NT2/D1 (cell line): Measurements from ENCODE around the gene ABCD2.

Source experiments
- DNase-seq: peaks from one replicate; pipeline ENCODE4 v3.0.0-alpha.2; 2011; ENCODE audit warnings: low read depth, low spot score
- H3K27me3 ChIP-seq: 2 replicates; pipeline ENCODE4 v1.6.0; 2011; ENCODE audit warnings: mild to moderate bottlenecking; ENCODE audit not compliant: insufficient read length, insufficient read depth
- H3K36me3 ChIP-seq: 2 replicates; pipeline ENCODE4 v1.6.1; 2011; ENCODE audit warnings: mild to moderate bottlenecking, low read length, mixed read lengths; ENCODE audit not compliant: insufficient read depth, insufficient read length
- H3K4me1 ChIP-seq: 2 replicates; pipeline ENCODE4 v1.5.1; 2011; ENCODE audit not compliant: insufficient read depth, insufficient read length
- H3K4me3 ChIP-seq: 2 replicates; pipeline ENCODE4 v1.5.1; 2011; ENCODE audit warnings: low read depth; ENCODE audit not compliant: insufficient read length
- H3K9ac ChIP-seq: 2 replicates; pipeline ENCODE4 v1.6.0; 2011; ENCODE audit warnings: low read depth; ENCODE audit not compliant: insufficient read length
- H3K9me3 ChIP-seq: 2 replicates; pipeline ENCODE4 v1.5.1; 2011; ENCODE audit warnings: mild to moderate bottlenecking, low read length; ENCODE audit not compliant: insufficient read depth
- SUZ12 ChIP-seq: IDR thresholded peaks from 2 replicates; pipeline ENCODE4 v1.6.1; 2011; ENCODE audit not compliant: insufficient read length, insufficient read depth; ENCODE audit errors: extremely low read depth
- YY1 ChIP-seq: IDR thresholded peaks from 2 replicates; pipeline ENCODE4 v1.6.1; 2011; ENCODE audit not compliant: insufficient read length, insufficient read depth
- ZNF274 ChIP-seq: IDR thresholded peaks from 2 replicates; pipeline ENCODE4 v1.6.1; 2011; ENCODE audit warnings: mild to moderate bottlenecking, low read depth, low read length

Gene ABCD2

DNA sequence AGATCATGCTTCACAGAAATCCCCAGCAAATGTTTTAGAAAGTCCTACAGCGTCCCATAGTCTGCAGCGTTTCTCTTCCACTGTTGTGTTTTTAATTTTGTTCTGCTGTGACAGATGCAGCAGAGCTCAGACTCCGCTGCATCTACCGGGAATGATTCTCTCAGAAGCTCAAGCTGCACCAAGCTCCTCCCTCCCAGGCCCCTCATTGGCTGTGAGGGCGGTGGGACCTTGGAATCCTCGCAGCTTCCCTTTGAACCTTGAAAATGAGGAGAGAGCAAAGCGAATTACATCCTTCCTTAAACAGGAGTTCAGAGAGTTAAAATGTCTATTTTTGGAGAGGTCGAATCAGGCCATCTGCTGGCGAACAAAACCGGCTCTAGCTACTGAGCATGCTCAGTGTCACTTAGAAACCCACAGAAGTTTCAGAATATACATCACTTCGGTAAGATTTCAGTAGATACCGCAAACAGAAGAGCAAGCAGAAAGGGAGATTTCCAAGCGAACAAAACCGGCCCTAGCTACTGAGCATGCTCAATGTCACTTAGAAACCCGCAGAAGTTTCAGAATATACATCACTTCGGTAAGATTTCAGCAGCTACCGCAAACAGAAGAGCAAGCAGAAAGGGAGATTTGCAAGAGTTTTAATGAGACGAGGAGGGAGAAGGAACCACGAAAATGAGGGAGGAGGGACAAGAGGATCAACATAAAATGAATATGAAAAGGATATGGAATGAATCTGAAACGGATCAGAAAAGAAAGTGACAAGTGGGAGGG is at the start of gene ABCD2:
ABCD2 (minus strand) TSS at position 144 of the 774 bp plus-strand sequence. CDS start 188 bp downstream, outside the sequence.
- H3K4me3 ChIP-seq: peak within 1 kb of the TSS; percentile 25
- TF ChIP-seq YY1: no peak
- no peak for TF ChIP-seq ZNF274
- no peak for TF ChIP-seq SUZ12
- no peak within 1 kb of the TSS for H3K9ac ChIP-seq
- peaks cover 12% of the 10 kb centered on the region for H3K27me3 ChIP-seq
- DNase-seq: peak; percentile 59
- H3K36me3 ChIP-seq: no peaks in the 10 kb centered on the region
- H3K9me3 ChIP-seq: no peaks in the 10 kb centered on the region
- no peaks in the 10 kb centered on the region for H3K4me1 ChIP-seq

DNA sequence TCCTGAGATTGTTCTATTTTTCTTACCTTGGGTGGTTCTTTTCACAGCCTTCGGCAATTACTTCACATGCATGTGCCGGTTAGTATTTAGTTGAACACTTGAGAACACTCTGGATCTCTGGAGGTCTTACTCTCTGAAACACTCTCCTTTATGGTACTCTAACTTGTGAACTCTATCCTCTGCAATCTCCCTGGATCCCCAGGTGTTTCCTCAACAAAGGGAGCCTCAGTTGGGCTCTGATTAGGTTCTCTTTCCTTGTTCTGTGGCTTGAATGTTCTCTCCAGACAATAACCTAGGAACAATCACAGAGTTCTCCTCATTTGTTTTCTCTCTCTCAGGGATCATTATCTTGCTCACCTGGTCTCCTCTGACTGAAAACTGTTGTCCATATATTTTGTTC is 40.5 kb upstream of the ABCD2 start:
- TF ChIP-seq ZNF274 (no peak), YY1 (no peak), SUZ12 (no peak)
- H3K9ac ChIP-seq: no peak overlapping the region
- no peak for DNase-seq
- H3K9me3 ChIP-seq: peaks cover 6% of the 10 kb centered on the region; the same call in 1 of the 2 replicates
- H3K27me3 ChIP-seq: no peaks in the 10 kb centered on the region
- no peak overlapping the region for H3K4me3 ChIP-seq
- no peaks in the 10 kb centered on the region for H3K4me1 ChIP-seq
- no peaks in the 10 kb centered on the region for H3K36me3 ChIP-seq

DNA sequence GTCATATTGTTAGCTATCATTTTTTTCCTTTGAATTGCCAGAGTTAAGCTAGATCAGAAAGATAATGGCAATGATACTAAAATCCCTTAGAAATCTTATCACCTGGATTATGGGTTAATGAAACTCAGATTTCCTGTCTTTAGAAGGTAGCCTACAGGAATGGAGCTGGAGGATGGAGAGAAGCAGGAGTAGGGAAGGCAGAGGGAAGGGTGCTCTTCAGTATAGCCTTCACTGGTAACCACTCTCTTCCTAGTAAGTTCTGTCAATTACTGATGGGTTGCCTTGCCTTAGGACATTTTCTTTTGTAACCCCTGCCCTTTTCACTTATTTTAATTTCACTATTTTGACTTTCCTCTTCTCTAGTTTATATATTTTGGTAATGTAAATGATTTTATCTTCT is 27.8 kb upstream of the ABCD2 start:
- Histone ChIP-seq H3K4me3 (no peak overlapping the region), H3K9ac (no peak overlapping the region), H3K36me3 (no peaks in the 10 kb centered on the region), H3K4me1 (no peaks in the 10 kb centered on the region), H3K27me3 (no peaks in the 10 kb centered on the region), H3K9me3 (no peaks in the 10 kb centered on the region)
- DNase-seq: no peak
- TF ChIP-seq ZNF274 (no peak), SUZ12 (no peak), YY1 (no peak)

DNA sequence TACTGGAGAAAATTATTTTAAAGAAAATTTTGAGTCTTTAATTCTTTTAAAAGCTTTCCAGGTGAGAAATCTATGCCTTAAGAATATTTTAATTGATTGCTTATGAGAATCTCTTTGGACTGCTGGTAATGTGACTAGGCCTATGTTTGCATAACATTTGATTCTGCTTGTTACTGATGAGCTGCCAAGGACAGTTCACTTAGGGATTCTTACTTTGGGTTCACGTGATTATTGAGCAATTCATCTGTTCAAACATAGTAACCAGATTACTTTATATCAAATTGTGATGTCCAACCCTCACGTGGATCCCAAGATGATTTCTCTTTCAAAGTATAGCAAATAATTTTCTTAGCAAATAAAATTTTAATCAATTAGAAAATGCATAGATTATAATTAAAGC is 27.4 kb upstream of the ABCD2 start:
- no peak overlapping the region for H3K4me3 ChIP-seq
- DNase-seq: no peak
- no peaks in the 10 kb centered on the region for H3K9me3 ChIP-seq
- no peak overlapping the region for H3K9ac ChIP-seq
- no peaks in the 10 kb centered on the region for H3K4me1 ChIP-seq
- no peaks in the 10 kb centered on the region for H3K36me3 ChIP-seq
- no peak for TF ChIP-seq ZNF274
- no peak for TF ChIP-seq YY1
- TF ChIP-seq SUZ12: no peak
- H3K27me3 ChIP-seq: no peaks in the 10 kb centered on the region

DNA sequence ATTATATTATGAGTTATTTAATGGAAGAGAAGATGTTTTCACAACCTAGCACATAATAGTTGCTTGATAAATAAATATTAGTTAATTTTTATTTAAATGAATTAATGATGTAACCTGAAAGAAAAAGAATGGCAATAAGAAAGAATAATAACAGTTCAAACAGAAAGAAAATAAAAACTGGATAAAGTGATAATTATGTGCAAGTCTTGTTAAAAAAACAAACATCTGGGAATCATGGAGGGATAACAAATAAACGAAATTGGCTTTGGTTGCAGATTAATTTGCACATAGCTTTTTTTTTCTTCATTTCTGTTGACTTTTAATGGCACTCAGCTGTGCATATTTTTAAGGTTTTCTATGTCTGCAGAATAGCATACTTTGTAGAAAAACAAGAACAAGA is 23.4 kb upstream of the ABCD2 start:
- H3K4me1 ChIP-seq: no peaks in the 10 kb centered on the region
- no peak overlapping the region for H3K9ac ChIP-seq
- no peak for TF ChIP-seq SUZ12
- no peak for TF ChIP-seq YY1
- TF ChIP-seq ZNF274: no peak
- DNase-seq: no peak
- no peaks in the 10 kb centered on the region for H3K27me3 ChIP-seq
- H3K4me3 ChIP-seq: no peak overlapping the region
- H3K9me3 ChIP-seq: no peaks in the 10 kb centered on the region
- H3K36me3 ChIP-seq: no peaks in the 10 kb centered on the region

DNA sequence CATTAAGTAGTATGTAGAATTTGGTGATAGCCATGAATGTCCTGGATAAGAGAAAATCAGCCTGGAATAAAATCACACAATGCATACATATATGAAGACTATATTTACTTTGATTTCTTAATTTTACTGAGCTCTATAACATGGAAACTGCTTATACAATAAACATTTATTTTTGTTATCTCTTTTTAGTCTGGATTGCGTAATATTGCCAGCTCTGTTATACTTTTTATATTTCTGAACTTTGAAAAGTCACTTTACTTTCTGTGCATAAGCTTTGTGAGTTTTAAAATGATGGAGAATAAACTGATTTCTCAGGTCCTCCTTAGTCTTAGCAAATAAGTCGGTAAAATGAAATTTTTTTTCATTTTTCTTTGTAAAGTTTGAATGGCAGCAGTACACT is 19.2 kb upstream of the ABCD2 start:
- H3K4me3 ChIP-seq: no peak overlapping the region
- no peak for DNase-seq
- no peaks in the 10 kb centered on the region for H3K9me3 ChIP-seq
- H3K27me3 ChIP-seq: no peaks in the 10 kb centered on the region
- no peaks in the 10 kb centered on the region for H3K4me1 ChIP-seq
- no peaks in the 10 kb centered on the region for H3K36me3 ChIP-seq
- no peak overlapping the region for H3K9ac ChIP-seq
- TF ChIP-seq ZNF274: no peak
- no peak for TF ChIP-seq SUZ12
- TF ChIP-seq YY1: no peak

DNA sequence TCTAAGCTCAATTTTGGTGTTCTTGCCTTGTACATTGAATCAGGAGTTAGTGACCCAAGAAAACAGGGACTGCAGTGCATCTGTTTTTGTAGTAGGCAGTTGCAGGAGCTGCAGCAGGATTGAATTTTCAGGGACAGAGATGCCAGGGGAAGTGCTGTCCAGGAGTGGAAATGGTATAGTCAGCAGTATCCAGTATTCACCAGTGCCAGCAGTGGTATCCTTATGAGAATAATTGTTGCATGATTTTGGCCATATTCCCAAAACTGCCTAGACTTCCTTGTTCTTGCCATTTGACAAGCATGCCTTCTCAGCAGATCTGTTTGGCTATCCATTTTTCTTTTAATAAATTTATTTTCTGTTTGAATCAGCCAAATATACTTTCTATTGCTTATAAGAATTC is 18.6 kb upstream of the ABCD2 start:
- Histone ChIP-seq H3K9ac (no peak overlapping the region), H3K4me1 (no peaks in the 10 kb centered on the region), H3K4me3 (no peak overlapping the region), H3K9me3 (no peaks in the 10 kb centered on the region), H3K27me3 (no peaks in the 10 kb centered on the region), H3K36me3 (no peaks in the 10 kb centered on the region)
- DNase-seq: no peak
- TF ChIP-seq ZNF274 (no peak), SUZ12 (no peak), YY1 (no peak)
